Left hindlimb (tissue), 1 donor: Measurements from ENCODE around the gene STMN1.

ENCODE experiments used
- DNase-seq: peaks from one replicate; pipeline ENCODE4 v3.0.0-alpha.2; 2018

STMN1 gene

GRCh38 chr1:25890239-25891034, 15.8 kb downstream of the STMN1 start:
- no peak for DNase-seq

- no peak for DNase-seq
These were observed 16.7 kb downstream of the STMN1 start for GRCh38 chr1:25889470-25889869.

GRCh38 chr1:25888426-25888987, 17.7 kb downstream of the STMN1 start:
- DNase-seq = no peak

GRCh38 chr1:25885602-25886001, 20.6 kb downstream of the STMN1 start:
- no peak for DNase-seq

GRCh38 chr1:25881266-25881665, 25.0 kb downstream of the STMN1 start:
- no peak for DNase-seq

GRCh38 chr1:25880518-25880917, 25.7 kb downstream of the STMN1 start:
- DNase-seq = no peak

GRCh38 chr1:25879675-25880074, 26.5 kb downstream of the STMN1 start:
- DNase-seq = no peak

- no peak for DNase-seq
These were observed 27.5 kb downstream of the STMN1 start for GRCh38 chr1:25878690-25879089.

- DNase-seq = no peak
These were observed 29.1 kb downstream of the STMN1 start for GRCh38 chr1:25877155-25877554.

GRCh38 chr1:25876693-25877077, 29.5 kb downstream of the STMN1 start:
- no peak for DNase-seq

- DNase-seq = no peak
These were observed 30.1 kb downstream of the STMN1 start for GRCh38 chr1:25875856-25876692.

- peak; percentile 88 for DNase-seq
These were observed 30.9 kb downstream of the STMN1 start, which contains the start of gene PAQR7 for GRCh38 chr1:25875154-25875855. Gene PAQR7 (minus strand): TSS chr1:25875708. CDS start chr1:25863839, 11,869 bp downstream.

- DNase-seq = no peak
These were observed 31.5 kb downstream of the STMN1 start for GRCh38 chr1:25874635-25875153.

GRCh38 chr1:25874209-25874608, 32.0 kb downstream of the STMN1 start:
- DNase-seq = no peak

- no peak for DNase-seq
These were observed 33.1 kb downstream of the STMN1 start for GRCh38 chr1:25873120-25873519.

- DNase-seq = no peak
These were observed 33.5 kb downstream of the STMN1 start for GRCh38 chr1:25872713-25873112.

GRCh38 chr1:25871704-25872494, 34.3 kb downstream of the STMN1 start:
- DNase-seq = no peak

- DNase-seq = no peak
These were observed 35.0 kb downstream of the STMN1 start for GRCh38 chr1:25871086-25871703.

- no peak for DNase-seq
These were observed 35.6 kb downstream of the STMN1 start for GRCh38 chr1:25870614-25871013.

- DNase-seq = no peak
These were observed 36.2 kb downstream of the STMN1 start for GRCh38 chr1:25869909-25870606.
